Suprapubic skin (tissue), 4 donors: Measurements from ENCODE around the gene PCBP4.
A peak's percentile ranks its signal among the peaks of the same experiment; 100 is the strongest.

Experiments used
- POLR2A ChIP-seq, 2 donors: fragments of 450-650 bp; IDR thresholded peaks; one replicate each; pipeline ENCODE4 v1.6.1; 2017; ENCODE audit warnings: antibody characterized with exemption in 2 of 2, mild to moderate bottlenecking in 2 of 2, moderate library complexity in 2 of 2
- POLR2AphosphoS5 ChIP-seq, 3 donors: sonication (generic); formaldehyde crosslinking; IDR thresholded peaks; one replicate each; pipeline ENCODE4 v1.6.1; 2017; ENCODE audit warnings: antibody characterized with exemption in 3 of 3
- TF ChIP-seq, protein P1 (sequence below), 2 donors: fragments of 200-600 bp in 1 of 2; fragments of 450-650 bp in 1 of 2; sonication (generic) in 1 of 2; IDR thresholded peaks; one replicate each; pipeline ENCODE4 v1.5.1; 2016 to 2019; ENCODE audit warnings: antibody characterized with exemption in 2 of 2, mild to moderate bottlenecking in 1 of 2, moderate library complexity in 1 of 2

DNA sequence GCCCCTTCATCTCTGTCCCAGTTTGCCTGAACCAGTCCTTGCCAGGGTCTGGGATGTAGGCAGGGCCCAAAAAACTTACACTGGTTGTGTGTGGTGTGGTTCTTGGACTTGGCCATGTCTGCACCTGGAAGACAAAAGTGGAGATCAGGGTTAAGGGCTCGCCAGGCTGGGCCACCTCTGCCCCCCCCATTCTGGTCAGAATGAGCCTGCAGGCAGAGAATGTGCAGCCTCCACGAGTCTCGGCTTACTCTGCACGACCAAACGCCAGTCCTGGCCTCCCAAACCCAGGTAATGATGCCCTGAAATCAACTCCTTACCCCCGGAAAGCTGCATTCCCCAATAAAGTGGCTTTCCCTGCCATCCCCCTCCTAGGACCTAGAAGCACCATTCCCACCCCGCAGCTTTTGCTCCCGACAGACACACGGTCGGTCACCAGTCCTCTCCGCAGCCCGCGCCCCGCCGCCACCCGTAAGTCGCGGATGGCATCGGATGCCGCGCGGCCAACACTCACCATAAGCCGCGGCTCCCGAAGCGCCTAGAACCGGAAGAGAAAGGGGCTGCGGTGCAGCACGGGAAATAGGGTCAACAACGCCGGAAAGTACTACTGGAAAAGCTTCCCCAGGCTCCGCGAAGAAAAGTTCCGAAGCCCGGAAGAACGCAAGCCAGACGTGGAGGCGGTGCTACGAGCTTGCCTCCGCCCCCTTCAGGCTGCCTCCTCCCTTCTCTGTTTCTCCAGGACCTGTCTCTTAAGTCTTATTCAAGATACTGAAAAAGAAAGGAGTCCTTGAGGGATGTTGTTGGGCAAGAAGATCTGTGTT, 28.3 kb upstream of the PCBP4 start, which contains the start of gene RPL29:
- TF ChIP-seq POLR2AphosphoS5 (IDR thresholded peaks at IDR 0.05) = peak in 2 of 3 donors; percentile 84 to 95
- TF ChIP-seq, protein P1, sequence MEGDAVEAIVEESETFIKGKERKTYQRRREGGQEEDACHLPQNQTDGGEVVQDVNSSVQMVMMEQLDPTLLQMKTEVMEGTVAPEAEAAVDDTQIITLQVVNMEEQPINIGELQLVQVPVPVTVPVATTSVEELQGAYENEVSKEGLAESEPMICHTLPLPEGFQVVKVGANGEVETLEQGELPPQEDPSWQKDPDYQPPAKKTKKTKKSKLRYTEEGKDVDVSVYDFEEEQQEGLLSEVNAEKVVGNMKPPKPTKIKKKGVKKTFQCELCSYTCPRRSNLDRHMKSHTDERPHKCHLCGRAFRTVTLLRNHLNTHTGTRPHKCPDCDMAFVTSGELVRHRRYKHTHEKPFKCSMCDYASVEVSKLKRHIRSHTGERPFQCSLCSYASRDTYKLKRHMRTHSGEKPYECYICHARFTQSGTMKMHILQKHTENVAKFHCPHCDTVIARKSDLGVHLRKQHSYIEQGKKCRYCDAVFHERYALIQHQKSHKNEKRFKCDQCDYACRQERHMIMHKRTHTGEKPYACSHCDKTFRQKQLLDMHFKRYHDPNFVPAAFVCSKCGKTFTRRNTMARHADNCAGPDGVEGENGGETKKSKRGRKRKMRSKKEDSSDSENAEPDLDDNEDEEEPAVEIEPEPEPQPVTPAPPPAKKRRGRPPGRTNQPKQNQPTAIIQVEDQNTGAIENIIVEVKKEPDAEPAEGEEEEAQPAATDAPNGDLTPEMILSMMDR (IDR thresholded peaks at IDR 0.05) = peak in 1 of 2 donors; percentile 10
- TF ChIP-seq POLR2A (IDR thresholded peaks at IDR 0.05) = peak; percentile 31 to 66
